GM19438 (cell line): Measurements from ENCODE around the gene PRKCQ.
A peak's percentile ranks its signal among the peaks of the same experiment; 100 is the strongest.
"Not testable (repeated sequence)": the region's sequence is repeated elsewhere in the genome, so short reads cannot be mapped to it uniquely, and the experiment has no call there.

ENCODE experiments used
- ATAC-seq: cut with Tn5 transposase; IDR thresholded peaks from one replicate; pipeline ENCODE4 v1.9.1; 2021; ENCODE audit warnings: low read depth; ENCODE audit not compliant: unreplicated experiment

The PRKCQ gene

DNA sequence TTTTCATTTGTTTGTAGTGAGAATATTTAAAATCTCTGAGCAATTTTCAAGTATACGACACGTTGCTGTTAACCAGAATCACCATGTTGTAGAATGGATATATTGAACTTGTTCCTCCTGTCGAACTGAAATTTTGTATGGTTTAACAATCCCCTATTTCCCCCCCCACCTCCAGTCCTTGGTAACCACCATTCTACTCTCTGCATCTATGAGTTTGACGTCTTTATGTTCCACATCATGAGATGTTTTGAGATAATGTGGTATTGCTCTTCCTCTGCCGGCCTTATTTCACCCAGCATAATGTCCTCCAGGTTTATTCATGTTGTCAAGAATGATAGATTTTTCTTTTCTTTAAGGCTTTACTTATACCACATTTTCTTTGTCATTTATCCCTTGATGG lies 17.4 kb upstream of the PRKCQ start:
- ATAC-seq, result no peak

DNA sequence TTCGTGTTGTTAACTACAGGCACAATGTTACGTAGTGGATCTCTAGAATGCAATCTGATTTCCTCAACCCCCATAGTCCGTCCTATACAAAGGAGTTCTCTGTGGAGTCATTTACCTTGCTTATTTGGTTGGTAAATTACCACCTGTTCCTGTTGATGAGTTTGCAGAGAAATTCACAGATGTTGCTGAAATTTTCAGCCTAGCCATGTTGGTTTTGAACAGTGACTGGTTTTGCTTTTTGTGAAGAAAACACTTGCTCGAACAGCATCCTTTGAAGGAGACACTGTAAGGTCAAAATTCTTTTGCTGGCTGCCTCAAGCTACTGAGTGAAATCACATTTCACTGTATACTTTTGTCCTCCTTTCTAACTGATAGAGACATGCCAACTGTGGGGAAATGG lies 15.4 kb upstream of the PRKCQ start:
- ATAC-seq, result no peak

GRCh38 chr10:6593241-6593671 lies 13.2 kb upstream of the PRKCQ start:
- ATAC-seq, result no peak

DNA sequence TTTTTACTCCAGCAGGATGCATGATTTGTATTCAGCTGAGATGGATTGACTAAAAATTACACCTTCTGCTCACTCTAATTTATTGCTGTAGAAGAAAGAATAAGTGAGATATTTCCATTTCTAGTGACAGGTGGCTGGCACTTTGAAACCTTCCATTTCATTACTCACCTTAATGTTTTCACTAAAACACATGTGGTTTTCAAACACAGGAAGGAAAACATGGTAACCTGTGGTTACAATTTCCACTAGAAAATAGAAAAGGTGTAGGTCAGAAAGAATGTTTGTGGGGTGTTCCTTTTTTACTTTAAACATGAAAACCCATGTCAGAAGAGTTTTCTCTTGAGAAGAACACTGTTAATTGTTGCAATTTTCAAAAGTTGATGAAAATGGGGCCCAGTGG lies 12.0 kb upstream of the PRKCQ start:
- no peak for ATAC-seq

GRCh38 chr10:6591668-6592067 lies 11.6 kb upstream of the PRKCQ start:
- ATAC-seq, result no peak

DNA sequence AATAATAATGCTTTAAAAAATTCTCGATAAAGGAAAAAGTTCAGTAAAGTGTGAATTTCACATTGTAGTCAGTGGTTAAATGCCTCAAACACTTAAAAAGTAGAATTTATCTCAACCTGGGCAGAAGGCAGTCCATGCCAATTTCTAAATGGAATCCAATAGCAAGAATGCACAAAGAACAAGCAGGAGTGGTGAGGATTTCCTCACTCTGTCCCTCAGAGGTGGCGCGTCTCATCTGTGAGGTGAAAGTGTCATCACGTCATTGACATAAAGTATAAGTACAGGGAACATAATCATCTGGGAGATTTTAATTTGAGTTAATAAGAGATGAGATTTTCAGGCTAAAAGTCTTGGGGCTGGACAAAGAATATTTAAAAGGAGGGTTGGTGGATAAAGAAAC lies 10.0 kb upstream of the PRKCQ start:
- ATAC-seq, result no peak

DNA sequence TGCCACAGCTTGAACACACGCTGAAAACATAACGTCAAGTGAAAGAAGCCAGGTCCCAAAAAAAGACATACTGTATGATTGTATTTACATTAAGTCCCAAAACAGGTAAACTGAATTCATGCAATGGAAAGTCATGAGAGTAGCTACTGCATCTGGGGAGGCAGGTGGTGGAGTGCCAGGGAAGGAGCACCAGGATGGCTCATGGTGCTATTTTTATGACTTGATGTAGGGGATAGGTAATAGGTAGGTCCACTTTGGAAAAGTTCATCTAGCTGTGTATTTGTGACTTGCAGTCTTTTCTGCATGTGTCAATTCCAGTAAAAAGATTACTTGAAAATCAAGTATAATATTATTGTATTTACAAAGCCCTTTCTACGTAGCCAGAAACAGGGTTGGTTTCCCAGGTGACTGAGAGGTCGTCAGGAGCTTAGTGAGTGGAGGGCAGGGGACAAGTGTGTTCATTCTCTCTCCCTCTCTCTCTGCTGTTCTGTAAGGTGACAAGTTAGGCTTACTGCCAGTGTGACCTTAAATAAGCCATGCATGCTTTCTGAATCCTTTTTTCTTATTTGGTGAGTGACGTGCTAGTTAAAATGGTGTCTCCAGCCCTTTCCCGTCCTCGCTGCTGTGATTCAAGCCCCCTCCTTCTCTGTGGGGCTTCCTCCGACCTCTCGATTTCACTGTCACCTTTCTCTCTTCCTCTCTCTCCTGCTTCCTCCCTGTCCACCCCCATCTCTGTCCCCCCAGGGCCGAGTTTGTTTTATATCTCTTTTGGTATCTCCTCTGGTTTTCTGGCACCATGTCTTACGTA lies 9.4 kb upstream of the PRKCQ start:
- no peak for ATAC-seq

- ATAC-seq, result no peak
These were observed 8.8 kb upstream of the PRKCQ start for GRCh38 chr10:6588845-6589244.

GRCh38 chr10:6588082-6588481 lies 8.0 kb upstream of the PRKCQ start:
- no peak for ATAC-seq

GRCh38 chr10:6586501-6586900 lies 6.4 kb upstream of the PRKCQ start:
- ATAC-seq, result no peak

GRCh38 chr10:6583447-6583846 lies 3.4 kb upstream of the PRKCQ start:
- no peak for ATAC-seq

DNA sequence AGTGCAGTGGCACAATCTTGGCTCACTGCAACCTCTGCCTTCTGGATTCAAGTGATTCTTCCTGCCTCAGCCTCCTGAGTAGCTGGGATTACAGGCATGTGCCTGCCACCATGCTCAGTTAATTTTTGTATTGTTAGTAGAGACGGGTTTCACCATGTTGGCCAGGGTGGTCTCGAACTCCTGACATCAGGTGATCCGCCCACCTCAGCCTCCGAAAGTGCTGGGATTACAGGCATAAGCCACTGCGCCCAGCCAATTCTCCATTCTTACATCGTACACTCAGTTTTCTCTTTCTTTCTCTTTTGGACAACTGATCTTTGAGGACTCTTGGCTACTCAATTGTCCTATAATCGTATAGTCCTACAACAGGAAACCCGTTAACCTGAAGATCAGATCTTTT lies 2.8 kb upstream of the PRKCQ start:
- not testable (repeated sequence) for ATAC-seq

DNA sequence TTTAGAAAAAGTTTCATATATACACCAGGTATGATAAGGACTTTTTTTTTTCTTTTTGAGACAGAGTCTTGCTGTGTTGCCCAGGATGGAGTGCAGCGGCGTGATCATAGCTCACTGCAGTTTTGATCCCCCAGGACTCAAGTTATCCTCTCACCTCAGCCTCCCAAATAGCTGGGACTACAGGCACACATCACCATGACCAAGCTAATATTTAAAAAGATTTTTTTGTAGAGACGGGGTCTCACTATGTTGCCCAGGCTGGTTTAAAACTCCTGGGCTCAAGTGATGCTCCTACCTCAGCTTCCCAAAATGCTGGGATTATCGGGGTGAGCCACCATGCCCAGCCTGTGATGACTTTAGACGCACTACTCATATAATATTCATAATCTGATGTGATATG lies 2.2 kb upstream of the PRKCQ start:
- no peak for ATAC-seq

DNA sequence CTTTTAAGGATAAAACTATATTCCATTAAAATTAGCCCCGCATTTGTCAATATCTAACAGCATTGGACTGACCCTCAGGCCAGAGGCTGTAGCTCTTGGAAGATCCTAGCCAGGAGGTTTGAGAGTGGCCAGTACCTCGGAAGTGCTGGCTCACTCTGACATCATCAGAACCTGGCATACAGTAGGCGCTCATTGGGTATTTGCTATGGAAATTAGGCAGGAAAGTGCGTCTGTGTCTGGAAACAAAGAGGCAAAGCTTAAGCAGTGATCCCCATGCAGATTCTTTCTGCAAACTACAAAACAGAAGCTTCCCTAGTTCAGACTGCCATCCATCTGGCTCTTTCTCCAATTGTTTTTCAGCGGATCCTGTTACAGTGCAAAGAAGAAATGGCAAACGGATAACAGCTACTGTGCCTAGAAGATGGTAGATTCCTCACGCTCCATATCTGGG lies 1.7 kb upstream of the PRKCQ start:
- no peak for ATAC-seq

DNA sequence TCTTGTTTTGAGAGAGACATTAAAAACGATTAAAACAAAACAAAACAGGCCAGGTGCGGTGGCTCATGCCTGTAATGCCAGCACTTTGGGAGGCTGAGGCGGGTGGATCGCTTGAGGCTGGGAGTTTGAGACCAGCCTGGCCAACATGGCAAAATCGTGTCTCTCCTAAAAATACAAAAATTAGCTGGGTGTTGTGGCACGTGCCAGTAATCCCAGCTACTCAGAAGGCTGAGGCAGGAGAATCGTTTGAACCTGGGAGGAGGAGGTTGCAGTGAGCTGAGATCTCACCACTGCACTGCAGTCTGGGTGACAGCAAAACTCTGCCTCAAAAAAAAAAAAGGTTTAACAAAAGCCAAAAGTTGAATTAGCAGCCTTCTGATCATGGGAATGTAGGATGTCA lies 1.1 kb upstream of the PRKCQ start:
- not testable (repeated sequence) for ATAC-seq

DNA sequence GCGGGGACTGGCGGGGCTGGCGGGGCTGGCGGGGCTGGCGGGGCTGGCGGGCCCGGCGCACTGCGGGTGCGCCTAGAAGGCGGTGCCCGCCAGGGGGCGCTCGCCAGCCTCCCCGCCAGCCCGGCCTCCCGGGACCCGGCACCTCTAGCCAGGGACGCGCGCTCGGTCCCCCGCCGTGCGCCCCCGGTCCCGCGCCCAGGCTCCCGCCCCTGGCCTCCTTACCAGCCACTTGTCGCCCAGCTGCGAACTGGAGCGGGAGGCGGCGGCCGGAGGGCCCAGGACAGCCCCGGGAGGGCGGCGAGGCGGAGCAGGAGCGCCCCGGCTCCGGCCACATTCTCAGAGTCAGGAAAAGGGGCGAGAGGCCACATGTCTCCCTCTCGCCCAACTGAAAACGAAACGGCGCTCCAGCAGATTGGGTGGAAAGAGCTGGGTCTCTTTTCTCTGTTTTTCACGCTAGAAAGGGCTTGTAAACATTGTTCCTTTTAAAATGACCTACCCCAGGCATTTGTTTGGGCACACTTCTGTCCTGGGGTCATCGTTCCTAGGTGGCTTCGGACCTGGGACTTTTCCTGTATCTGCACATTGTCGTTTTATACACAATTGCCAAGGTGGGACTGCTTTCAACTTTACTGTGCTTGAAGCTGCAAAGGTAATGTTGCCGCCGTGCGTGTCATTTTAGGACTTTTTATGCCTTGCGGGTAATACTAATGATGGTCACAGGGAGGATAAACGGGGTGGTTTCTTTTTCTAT lies 378 bp upstream of the PRKCQ start:
- peak; percentile 81 for ATAC-seq

- ATAC-seq, result no peak
These were observed 733 bp downstream of the PRKCQ start for GRCh38 chr10:6579183-6579903.

GRCh38 chr10:6578795-6579182 lies 1.3 kb downstream of the PRKCQ start:
- ATAC-seq, result no peak

- ATAC-seq, result no peak
These were observed 1.8 kb downstream of the PRKCQ start for GRCh38 chr10:6578251-6578771.

- no peak for ATAC-seq
These were observed 3.8 kb downstream of the PRKCQ start for GRCh38 chr10:6576326-6576725.

DNA sequence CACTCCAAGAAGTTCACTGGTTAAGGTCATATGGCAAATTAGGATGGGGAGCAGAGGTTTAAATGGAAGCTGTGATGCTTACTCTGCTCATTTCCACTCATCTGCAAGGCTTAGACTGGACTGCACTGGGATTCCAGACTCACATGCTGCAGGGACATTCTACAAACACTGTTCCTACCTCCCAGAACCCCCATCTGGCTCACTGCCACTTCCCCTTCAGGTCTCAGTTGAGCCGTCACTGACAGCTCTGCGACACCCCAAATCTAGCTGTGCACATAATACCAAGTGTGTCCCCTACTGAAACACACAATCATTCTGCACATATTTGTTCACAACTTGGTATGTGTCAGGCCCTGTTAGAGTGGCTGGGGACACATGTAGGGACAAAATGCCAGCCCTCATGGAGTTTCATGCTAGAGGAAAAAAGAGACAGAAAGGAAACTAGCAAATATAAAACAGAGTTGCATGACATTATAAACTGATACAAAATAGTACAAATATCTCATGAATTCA lies 5.4 kb downstream of the PRKCQ start:
- ATAC-seq, result no peak
